Adrenal gland (tissue), 12 donors: Measurements from ENCODE around the gene STK35. TPM values are rescaled to one million over a fixed set of nuclear protein-coding genes. Genes with fewer than 3 reads are reported as not detected.

Experiments
- DNase-seq, 7 donors: peaks; one replicate each; pipeline ENCODE4 v3.0.0-alpha.2; 2019 to 2020
- H3K27ac ChIP-seq, 5 donors: fragments of 200-600 bp; sonication (generic) in 4 of 5; 1 replicate in 3 of 5; 2 replicates in 2 of 5; pipeline versions ENCODE4 v1.5.1 to v1.8.0; 2016 to 2020; ENCODE audit warnings: mild to moderate bottlenecking in 1 of 5
- H3K27me3 ChIP-seq: fragments of 200-600 bp; 2 replicates; pipeline ENCODE4 v1.8.0; 2021
- H3K36me3 ChIP-seq, 2 donors: fragments of 200-600 bp; replicated peaks in 1 of 2; 1 replicate in 1 of 2; 2 replicates in 1 of 2; pipeline versions ENCODE4 v1.5.1 to v1.8.0; 2018 to 2022
- H3K4me1 ChIP-seq, 2 donors: fragments of 200-600 bp; replicated peaks in 1 of 2; 1 replicate in 1 of 2; 2 replicates in 1 of 2; pipeline versions ENCODE4 v1.5.1 to v1.8.0; 2018 to 2021
- H3K4me3 ChIP-seq, 4 donors: fragments of 200-600 bp; sonication (generic) in 3 of 4; one replicate each; pipeline ENCODE4 v1.5.1; 2016 to 2018
- H3K9me3 ChIP-seq, 3 donors: fragments of 200-600 bp; sonication (generic) in 1 of 3; replicated peaks in 1 of 3; 1 replicate in 2 of 3; 2 replicates in 1 of 3; pipeline versions ENCODE4 v1.5.1 to v1.8.0; 2016 to 2021
- POLR2A ChIP-seq, 2 donors: fragments of 450-650 bp; IDR thresholded peaks; one replicate each; pipeline ENCODE4 v1.6.1; 2017; ENCODE audit warnings: antibody characterized with exemption in 2 of 2, mild to moderate bottlenecking in 2 of 2, moderate library complexity in 1 of 2
- WGBS, 4 donors: extraction: QIAGEN DNeasy Blood & Tissue Kit in 2 of 4; methylation state at CpG; one replicate each; pipeline versions ENCODE4 v1.1.5 to v1.1.7; 2013 to 2017; 5-methylcytosine and 5-hydroxymethylcytosine counted together
- intact Hi-C, 2 donors: fragments of 100-400 bp; cut with DNase I; formaldehyde crosslinking; loops; one replicate each; pipeline versions ENCODE4 v1.14.1 to v1.15.0; 2022 to 2023
- polyA plus RNA-seq, 3 donors: library from polyadenylated mRNA; stranded (reverse); fragments of 200-250 nt in 2 of 3; fragments of 350-450 nt in 1 of 3; fragmentation: Illumina TruSeq in 1 of 3; extraction: RNeasy Lipid Tissue Mini Kit (QIAGEN cat#74804) in 1 of 3; gene quantifications; one replicate each; pipeline ENCODE4 v1.2.3, GENCODE V29; 2013 to 2014
- total RNA-seq, 9 donors: library from RNA; depleted of rRNA in 4 of 9; stranded (reverse); fragments of >200 nt in 4 of 9; fragments of 120-200 nt in 1 of 9; fragmentation: NEBNext Ultra II Directional in 1 of 9; extraction: Animal tissue kit (Norgen Biotek cat#: 25700) in 1 of 9; gene quantifications; one replicate each; pipeline versions ENCODE4 v1.1.0 to v1.2.4, GENCODE V29; 2013 to 2023
- TF ChIP-seq, protein P1 (sequence below), 6 experiments: fragments of 450-650 bp in 4 of 6; fragments of 200-600 bp in 2 of 6; sonication (generic) in 1 of 6; IDR thresholded peaks; 1 replicate in 5 of 6; 2 replicates in 1 of 6; pipeline versions ENCODE4 v1.5.1 to v1.8.0; 2016 to 2021; ENCODE audit warnings: antibody characterized with exemption in 6 of 6, mild to moderate bottlenecking in 2 of 6, moderate library complexity in 1 of 6
- donor health status: healthy with polysubstance abuse.
- donor health status: Bipolar disorder and iron deficiency.
- donor health status: DM: yes; HTN: yes; CAD: no.
- donor health status: DM: no; HTN: no; CAD: no.
- donor health status: DM: no; HTN: no; CAD: no.
- donor health status: DM: yes; HTN: yes; CAD: no.

STK35 gene
- total and polyA plus RNA-seq, 12 donors, result 7.2 to 32.8 (median 20.9) TPM

GRCh38 chr20:2114990-2115681 is 13.5 kb downstream of the STK35 start:
- Histone ChIP-seq H3K4me1 (peaks cover 15 to 71% of the 10 kb centered on the region in 2 donors), H3K27me3 (no peaks in the 10 kb centered on the region), H3K36me3 (peaks cover 0 to 17% of the 10 kb centered on the region in 2 donors), H3K27ac (peak overlapping the region in 4 of 5 donors; percentile 14 to 54 (median 36)), H3K9me3 (no peaks in the 10 kb centered on the region), H3K4me3 (no peak overlapping the region)
- peak in 5 of 7 donors; percentile 40 to 75 (median 57) for DNase-seq
- TF ChIP-seq, protein P1, sequence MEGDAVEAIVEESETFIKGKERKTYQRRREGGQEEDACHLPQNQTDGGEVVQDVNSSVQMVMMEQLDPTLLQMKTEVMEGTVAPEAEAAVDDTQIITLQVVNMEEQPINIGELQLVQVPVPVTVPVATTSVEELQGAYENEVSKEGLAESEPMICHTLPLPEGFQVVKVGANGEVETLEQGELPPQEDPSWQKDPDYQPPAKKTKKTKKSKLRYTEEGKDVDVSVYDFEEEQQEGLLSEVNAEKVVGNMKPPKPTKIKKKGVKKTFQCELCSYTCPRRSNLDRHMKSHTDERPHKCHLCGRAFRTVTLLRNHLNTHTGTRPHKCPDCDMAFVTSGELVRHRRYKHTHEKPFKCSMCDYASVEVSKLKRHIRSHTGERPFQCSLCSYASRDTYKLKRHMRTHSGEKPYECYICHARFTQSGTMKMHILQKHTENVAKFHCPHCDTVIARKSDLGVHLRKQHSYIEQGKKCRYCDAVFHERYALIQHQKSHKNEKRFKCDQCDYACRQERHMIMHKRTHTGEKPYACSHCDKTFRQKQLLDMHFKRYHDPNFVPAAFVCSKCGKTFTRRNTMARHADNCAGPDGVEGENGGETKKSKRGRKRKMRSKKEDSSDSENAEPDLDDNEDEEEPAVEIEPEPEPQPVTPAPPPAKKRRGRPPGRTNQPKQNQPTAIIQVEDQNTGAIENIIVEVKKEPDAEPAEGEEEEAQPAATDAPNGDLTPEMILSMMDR (IDR thresholded peaks at IDR 0.05), result no peak
- no peak for TF ChIP-seq POLR2A (IDR thresholded peaks at IDR 0.05)
- WGBS, 4 donors, result 31 to 40% (median 35%) methylated on average over 2 of the region's 2 CpGs
- intact Hi-C loops, result no loop called here

- WGBS, 4 donors, result 83 to 91% (median 89%) methylated on average over 9 of the region's 9 CpGs
- H3K27me3 ChIP-seq, result no peaks in the 10 kb centered on the region
- H3K4me1 ChIP-seq, result peaks cover 15 to 72% of the 10 kb centered on the region in 2 donors
- peak in 1 of 7 donors; percentile 49 for DNase-seq
- intact Hi-C loops, result no loop called here
- H3K27ac ChIP-seq, result no peak overlapping the region
- H3K4me3 ChIP-seq, result no peak overlapping the region
- no peaks in the 10 kb centered on the region for H3K9me3 ChIP-seq
- H3K36me3 ChIP-seq, result peaks cover 0 to 17% of the 10 kb centered on the region in 2 donors
- TF ChIP-seq POLR2A (IDR thresholded peaks at IDR 0.05), result no peak
- TF ChIP-seq, protein P1 (IDR thresholded peaks at IDR 0.05), result no peak
These were observed 14.7 kb downstream of the STK35 start for GRCh38 chr20:2116170-2116940.

DNA sequence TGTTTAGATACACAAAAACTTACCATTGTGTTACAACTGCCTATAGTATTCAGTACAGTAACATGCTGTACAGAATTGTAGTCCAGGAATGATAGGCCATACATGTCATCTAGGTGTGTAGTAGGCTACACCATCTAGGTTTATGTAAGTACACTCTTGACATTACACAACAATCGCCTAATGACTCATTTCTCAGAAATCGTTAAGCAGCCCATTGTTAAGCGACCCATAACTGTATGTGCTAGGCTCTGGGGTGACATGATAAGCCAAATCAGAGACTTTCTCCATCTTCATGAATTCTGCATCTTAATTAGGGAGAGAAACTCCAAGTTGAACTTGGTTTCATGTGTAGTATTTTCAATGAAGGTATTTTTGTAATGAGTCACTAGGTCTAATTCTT is 17.2 kb downstream of the STK35 start:
- intact Hi-C loops, result no loop called here
- H3K4me1 ChIP-seq, result peaks cover 20 to 68% of the 10 kb centered on the region in 2 donors

GRCh38 chr20:2122936-2123335 is 21.3 kb downstream of the STK35 start:
- H3K9me3 ChIP-seq, result no peaks in the 10 kb centered on the region
- H3K27ac ChIP-seq, result peak overlapping the region in 2 of 5 donors; percentile 51 to 77
- peaks cover 0 to 2% of the 10 kb centered on the region in 2 donors for H3K36me3 ChIP-seq
- 69 to 80% (median 78%) methylated on average over 6 of the region's 6 CpGs for WGBS, 4 donors
- DNase-seq, result peak in 1 of 7 donors; percentile 63
- no peaks in the 10 kb centered on the region for H3K27me3 ChIP-seq
- peaks cover 12 to 80% of the 10 kb centered on the region in 2 donors for H3K4me1 ChIP-seq
- no peak for TF ChIP-seq POLR2A (IDR thresholded peaks at IDR 0.05)
- TF ChIP-seq, protein P1 (IDR thresholded peaks at IDR 0.05), result no peak
- no peak overlapping the region for H3K4me3 ChIP-seq
- intact Hi-C loops, result no loop called here

More for the DNA sequence above, 17.2 kb downstream of the STK35 start:
- Histone ChIP-seq H3K36me3 (peaks cover 0 to 17% of the 10 kb centered on the region in 2 donors), H3K4me3 (no peak overlapping the region), H3K27ac (no peak overlapping the region), H3K9me3 (no peaks in the 10 kb centered on the region), H3K27me3 (no peaks in the 10 kb centered on the region)
- no peak for DNase-seq
- no peak for TF ChIP-seq POLR2A (IDR thresholded peaks at IDR 0.05)
- TF ChIP-seq, protein P1 (IDR thresholded peaks at IDR 0.05), result no peak
- WGBS, 4 donors, result 73 to 83% (median 75%) methylated on average over 3 of the region's 3 CpGs
